Neural cell (in vitro differentiated cells): ENCODE measurements around the gene DIS3L2. TPM values are rescaled to one million over a fixed set of nuclear protein-coding genes. Genes with fewer than 3 reads are reported as not detected.

Experiments used
- H2AFZ ChIP-seq: fragments of 200-600, 300-800 bp; sonication (generic), shearing (Covaris generic); 2 replicates; pipeline ENCODE4 v1.6.0; 2014; ENCODE audit warnings: low read depth, mild to moderate bottlenecking, antibody characterized with exemption, low read length, moderate library complexity
- H3F3A ChIP-seq: fragments of 200-600 bp; shearing (Covaris generic); 2 replicates; pipeline ENCODE4 v1.6.1; 2016; ENCODE audit warnings: mild to moderate bottlenecking, moderate library complexity, mixed read lengths, antibody characterized with exemption, low read length; ENCODE audit not compliant: insufficient read depth, poor library complexity, severe bottlenecking
- H3K27ac ChIP-seq: fragments of 200-600, 300-800 bp; sonication (generic), shearing (Covaris generic); 2 replicates; pipeline ENCODE4 v1.5.1; 2014; ENCODE audit warnings: mild to moderate bottlenecking, low read length, moderate library complexity
- H3K27me3 ChIP-seq: fragments of 300-800, 200-600 bp; sonication (generic), shearing (Covaris generic); 2 replicates; pipeline ENCODE4 v1.6.0; 2014; ENCODE audit warnings: mild to moderate bottlenecking, low read depth, low read length, moderate library complexity; ENCODE audit not compliant: insufficient read depth
- H3K36me3 ChIP-seq: fragments of 300-800, 200-600 bp; sonication (generic), shearing (Covaris generic); 2 replicates; pipeline ENCODE4 v1.5.1; 2014; ENCODE audit warnings: mild to moderate bottlenecking, antibody characterized with exemption, low read length, moderate library complexity; ENCODE audit not compliant: insufficient read depth
- H3K4me2 ChIP-seq: fragments of 300-800, 200-600 bp; sonication (generic), shearing (Covaris generic); 2 replicates; pipeline ENCODE4 v1.6.0; 2014; ENCODE audit warnings: mild to moderate bottlenecking, low read length
- H3K4me3 ChIP-seq: fragments of 300-800, 200-600 bp; sonication (generic), shearing (Covaris generic); 2 replicates; pipeline ENCODE4 v1.5.1; 2014; ENCODE audit warnings: mild to moderate bottlenecking, low read length, moderate library complexity
- H3K79me2 ChIP-seq: fragments of 200-600 bp; shearing (Covaris generic); replicated peaks from 2 replicates; pipeline ENCODE4 v1.6.0; 2014; ENCODE audit warnings: mild to moderate bottlenecking, low read length, moderate library complexity; ENCODE audit not compliant: insufficient read depth
- H3K9ac ChIP-seq: fragments of 300-800, 200-600 bp; sonication (generic), shearing (Covaris generic); 2 replicates; pipeline ENCODE4 v1.6.1; 2016; ENCODE audit warnings: mild to moderate bottlenecking, low read length, mixed read lengths
- H3K9me2 ChIP-seq: fragments of 200-600 bp; shearing (Covaris generic); 2 replicates; pipeline ENCODE4 v1.6.1; 2016; ENCODE audit warnings: mild to moderate bottlenecking, low read length, mixed read lengths; ENCODE audit not compliant: insufficient read depth
- H3K9me3 ChIP-seq: fragments of 200-600, 300-800 bp; sonication (generic), shearing (Covaris generic); 2 replicates; pipeline ENCODE4 v1.6.1; 2016; ENCODE audit warnings: mild to moderate bottlenecking, mixed run types, low read length, moderate library complexity, mixed read lengths
- H4K20me1 ChIP-seq: fragments of 200-600 bp; shearing (Covaris generic); 2 replicates; pipeline ENCODE4 v1.6.1; 2016; ENCODE audit warnings: mild to moderate bottlenecking, mixed run types; ENCODE audit not compliant: insufficient read depth
- EP300 ChIP-seq: fragments of 450-650 bp; conservative IDR thresholded peaks from 2 replicates; pipeline ENCODE4 v1.6.1; 2014; ENCODE audit warnings: antibody characterized with exemption, mild to moderate bottlenecking, moderate library complexity; ENCODE audit not compliant: poor library complexity, severe bottlenecking
- EZH2 ChIP-seq: fragments of 200-600, 300-800 bp; shearing (Covaris generic), sonication (generic); IDR thresholded peaks from 2 replicates; pipeline ENCODE4 v1.6.1; 2014; ENCODE audit warnings: antibody characterized with exemption, low read length, borderline replicate concordance, mild to moderate bottlenecking; ENCODE audit not compliant: insufficient read depth, poor library complexity, severe bottlenecking
- MXI1 ChIP-seq: fragments of 450-650 bp; conservative IDR thresholded peaks from 2 replicates; pipeline ENCODE4 v1.6.1; 2014; ENCODE audit warnings: antibody characterized with exemption, mild to moderate bottlenecking; ENCODE audit not compliant: poor library complexity, severe bottlenecking
- POLR2AphosphoS5 ChIP-seq: IDR thresholded peaks from 2 replicates; pipeline ENCODE4 v1.6.1; 2012
- RAD21 ChIP-seq: fragments of 450-650 bp; conservative IDR thresholded peaks from 2 replicates; pipeline ENCODE4 v1.6.1; 2014; ENCODE audit warnings: antibody characterized with exemption, mild to moderate bottlenecking, moderate library complexity
- SMC3 ChIP-seq: fragments of 450-650 bp; conservative IDR thresholded peaks from 2 replicates; pipeline ENCODE4 v1.6.1; 2014; ENCODE audit warnings: antibody characterized with exemption, mild to moderate bottlenecking, moderate library complexity; ENCODE audit not compliant: poor library complexity
- TAF1 ChIP-seq: IDR thresholded peaks from 2 replicates; pipeline ENCODE4 v1.6.1; 2012; ENCODE audit warnings: low read depth
- polyA plus RNA-seq: library from polyadenylated mRNA; depleted of rRNA; stranded (reverse); fragments of >200 nt; gene quantifications from 2 replicates; pipeline ENCODE4 v1.2.3, GENCODE V29; 2014
- TF ChIP-seq, protein P1 (sequence below): fragments of 450-650 bp; IDR thresholded peaks from 2 replicates; pipeline ENCODE4 v1.5.1; 2014; ENCODE audit warnings: antibody characterized with exemption, mild to moderate bottlenecking, moderate library complexity; ENCODE audit not compliant: poor library complexity, severe bottlenecking
- TF ChIP-seq, protein P2 (sequence below): IDR thresholded peaks from 2 replicates; pipeline ENCODE4 v1.6.1; 2012; ENCODE audit warnings: borderline replicate concordance

Gene DIS3L2
- polyA plus RNA-seq, 1 donor from 2014 or later: 20.0 TPM

DNA sequence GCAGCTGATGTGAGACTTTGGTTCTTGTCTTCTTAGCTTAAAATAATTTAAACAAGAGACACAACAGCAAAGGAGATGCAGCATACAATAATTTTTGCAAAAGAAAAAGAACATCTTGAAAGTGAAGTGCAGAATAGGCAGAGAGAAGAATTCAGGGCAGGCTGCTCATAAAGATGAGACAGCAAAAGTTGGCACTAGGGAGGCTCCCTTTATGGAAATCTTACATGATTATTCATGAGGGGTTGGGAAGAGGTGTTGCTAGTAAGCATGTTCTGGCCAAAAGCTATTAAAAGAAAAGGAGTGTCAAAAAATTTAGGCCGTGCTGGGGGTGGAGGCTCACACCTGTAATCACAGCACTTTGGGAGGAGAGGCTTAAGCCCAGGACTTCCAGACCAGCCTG is 412.8 kb downstream of the DIS3L2 start:
- Histone ChIP-seq H3K4me3 (no peak overlapping the region), H3K36me3 (no peaks in the 10 kb centered on the region), H2AFZ (no peak overlapping the region)

DNA sequence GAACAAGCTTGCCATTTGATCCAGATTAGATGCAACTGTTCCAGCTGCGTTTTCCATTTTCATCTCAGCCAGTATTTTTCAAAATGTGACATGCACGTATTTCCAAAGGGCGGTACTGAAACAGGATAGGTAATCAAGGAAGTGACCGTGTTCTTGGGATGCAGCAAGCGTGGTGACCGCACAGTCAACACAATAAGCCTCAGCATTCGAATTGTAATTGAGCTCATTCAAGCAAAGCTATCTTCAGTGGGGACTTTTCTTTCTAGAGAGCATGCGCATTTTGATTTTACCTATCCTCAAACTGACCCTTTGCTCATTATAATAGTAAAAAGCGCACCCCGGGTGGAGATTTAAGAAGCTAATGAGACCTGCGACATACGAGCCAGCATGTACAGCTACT is 413.7 kb downstream of the DIS3L2 start:
- no peaks in the 10 kb centered on the region for H3K9me3 ChIP-seq
- no peaks in the 10 kb centered on the region for H3K79me2 ChIP-seq
- H4K20me1 ChIP-seq: no peaks in the 10 kb centered on the region
- no peak overlapping the region for H2AFZ ChIP-seq
- no peak overlapping the region for H3K27ac ChIP-seq
- H3K9ac ChIP-seq: no peak overlapping the region
- no peaks in the 10 kb centered on the region for H3K36me3 ChIP-seq
- no peaks in the 10 kb centered on the region for H3F3A ChIP-seq
- no peaks in the 10 kb centered on the region for H3K27me3 ChIP-seq
- TF ChIP-seq, protein P1, sequence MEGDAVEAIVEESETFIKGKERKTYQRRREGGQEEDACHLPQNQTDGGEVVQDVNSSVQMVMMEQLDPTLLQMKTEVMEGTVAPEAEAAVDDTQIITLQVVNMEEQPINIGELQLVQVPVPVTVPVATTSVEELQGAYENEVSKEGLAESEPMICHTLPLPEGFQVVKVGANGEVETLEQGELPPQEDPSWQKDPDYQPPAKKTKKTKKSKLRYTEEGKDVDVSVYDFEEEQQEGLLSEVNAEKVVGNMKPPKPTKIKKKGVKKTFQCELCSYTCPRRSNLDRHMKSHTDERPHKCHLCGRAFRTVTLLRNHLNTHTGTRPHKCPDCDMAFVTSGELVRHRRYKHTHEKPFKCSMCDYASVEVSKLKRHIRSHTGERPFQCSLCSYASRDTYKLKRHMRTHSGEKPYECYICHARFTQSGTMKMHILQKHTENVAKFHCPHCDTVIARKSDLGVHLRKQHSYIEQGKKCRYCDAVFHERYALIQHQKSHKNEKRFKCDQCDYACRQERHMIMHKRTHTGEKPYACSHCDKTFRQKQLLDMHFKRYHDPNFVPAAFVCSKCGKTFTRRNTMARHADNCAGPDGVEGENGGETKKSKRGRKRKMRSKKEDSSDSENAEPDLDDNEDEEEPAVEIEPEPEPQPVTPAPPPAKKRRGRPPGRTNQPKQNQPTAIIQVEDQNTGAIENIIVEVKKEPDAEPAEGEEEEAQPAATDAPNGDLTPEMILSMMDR: no peak
- TF ChIP-seq TAF1: no peak
- TF ChIP-seq, protein P2, sequence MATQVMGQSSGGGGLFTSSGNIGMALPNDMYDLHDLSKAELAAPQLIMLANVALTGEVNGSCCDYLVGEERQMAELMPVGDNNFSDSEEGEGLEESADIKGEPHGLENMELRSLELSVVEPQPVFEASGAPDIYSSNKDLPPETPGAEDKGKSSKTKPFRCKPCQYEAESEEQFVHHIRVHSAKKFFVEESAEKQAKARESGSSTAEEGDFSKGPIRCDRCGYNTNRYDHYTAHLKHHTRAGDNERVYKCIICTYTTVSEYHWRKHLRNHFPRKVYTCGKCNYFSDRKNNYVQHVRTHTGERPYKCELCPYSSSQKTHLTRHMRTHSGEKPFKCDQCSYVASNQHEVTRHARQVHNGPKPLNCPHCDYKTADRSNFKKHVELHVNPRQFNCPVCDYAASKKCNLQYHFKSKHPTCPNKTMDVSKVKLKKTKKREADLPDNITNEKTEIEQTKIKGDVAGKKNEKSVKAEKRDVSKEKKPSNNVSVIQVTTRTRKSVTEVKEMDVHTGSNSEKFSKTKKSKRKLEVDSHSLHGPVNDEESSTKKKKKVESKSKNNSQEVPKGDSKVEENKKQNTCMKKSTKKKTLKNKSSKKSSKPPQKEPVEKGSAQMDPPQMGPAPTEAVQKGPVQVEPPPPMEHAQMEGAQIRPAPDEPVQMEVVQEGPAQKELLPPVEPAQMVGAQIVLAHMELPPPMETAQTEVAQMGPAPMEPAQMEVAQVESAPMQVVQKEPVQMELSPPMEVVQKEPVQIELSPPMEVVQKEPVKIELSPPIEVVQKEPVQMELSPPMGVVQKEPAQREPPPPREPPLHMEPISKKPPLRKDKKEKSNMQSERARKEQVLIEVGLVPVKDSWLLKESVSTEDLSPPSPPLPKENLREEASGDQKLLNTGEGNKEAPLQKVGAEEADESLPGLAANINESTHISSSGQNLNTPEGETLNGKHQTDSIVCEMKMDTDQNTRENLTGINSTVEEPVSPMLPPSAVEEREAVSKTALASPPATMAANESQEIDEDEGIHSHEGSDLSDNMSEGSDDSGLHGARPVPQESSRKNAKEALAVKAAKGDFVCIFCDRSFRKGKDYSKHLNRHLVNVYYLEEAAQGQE: no peak
- TF ChIP-seq MXI1: no peak
- no peak for TF ChIP-seq EP300
- TF ChIP-seq POLR2AphosphoS5: no peak
- no peak for TF ChIP-seq RAD21
- no peak for TF ChIP-seq SMC3
- TF ChIP-seq EZH2: no peak
- H3K4me2 ChIP-seq: no peak overlapping the region
- no peak overlapping the region for H3K4me3 ChIP-seq
- H3K9me2 ChIP-seq: no peaks in the 10 kb centered on the region

More for the DNA sequence above, 412.8 kb downstream of the DIS3L2 start:
- Histone ChIP-seq H3K79me2 (no peaks in the 10 kb centered on the region), H3K27ac (no peak overlapping the region), H4K20me1 (no peaks in the 10 kb centered on the region), H3K9me2 (no peaks in the 10 kb centered on the region), H3K9me3 (no peaks in the 10 kb centered on the region), H3K9ac (no peak overlapping the region), H3K27me3 (no peaks in the 10 kb centered on the region), H3F3A (no peaks in the 10 kb centered on the region), H3K4me2 (no peak overlapping the region)
- TF ChIP-seq MXI1 (no peak), EP300 (no peak), EZH2 (no peak), SMC3 (no peak), POLR2AphosphoS5 (no peak), TAF1 (no peak), RAD21 (no peak)
- TF ChIP-seq, protein P1: no peak
- TF ChIP-seq, protein P2: no peak
